ENCODE data around the gene DGUOK. TPM values are rescaled to one million over a fixed set of nuclear protein-coding genes. Genes with fewer than 3 reads are reported as not detected.

The DGUOK gene
- total RNA-seq, 1 donor: 81.2 TPM

DNA sequence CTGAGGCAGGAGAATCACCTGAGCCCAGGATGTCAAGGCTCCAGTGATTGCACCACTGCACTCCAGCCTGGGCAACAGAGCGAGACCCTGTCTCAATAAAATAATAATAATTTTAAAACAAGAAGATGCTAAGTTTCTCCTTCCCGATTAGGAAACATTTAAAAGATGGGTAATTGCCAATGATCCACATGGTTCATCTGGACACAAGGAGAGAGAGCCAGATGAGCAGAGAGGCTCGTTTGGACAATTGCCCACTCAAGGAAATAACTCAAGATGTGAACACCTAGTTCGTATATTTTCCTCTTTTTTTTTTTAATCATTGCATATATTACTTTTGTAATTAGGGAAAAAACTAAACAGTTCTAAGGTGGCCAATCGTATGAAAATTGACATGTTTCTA, 37.5 kb upstream of the DGUOK start:
- H3K4me3 ChIP-seq (ENCODE audit: low read depth, low read length): no peak overlapping the region
- TF ChIP-seq, protein P1, sequence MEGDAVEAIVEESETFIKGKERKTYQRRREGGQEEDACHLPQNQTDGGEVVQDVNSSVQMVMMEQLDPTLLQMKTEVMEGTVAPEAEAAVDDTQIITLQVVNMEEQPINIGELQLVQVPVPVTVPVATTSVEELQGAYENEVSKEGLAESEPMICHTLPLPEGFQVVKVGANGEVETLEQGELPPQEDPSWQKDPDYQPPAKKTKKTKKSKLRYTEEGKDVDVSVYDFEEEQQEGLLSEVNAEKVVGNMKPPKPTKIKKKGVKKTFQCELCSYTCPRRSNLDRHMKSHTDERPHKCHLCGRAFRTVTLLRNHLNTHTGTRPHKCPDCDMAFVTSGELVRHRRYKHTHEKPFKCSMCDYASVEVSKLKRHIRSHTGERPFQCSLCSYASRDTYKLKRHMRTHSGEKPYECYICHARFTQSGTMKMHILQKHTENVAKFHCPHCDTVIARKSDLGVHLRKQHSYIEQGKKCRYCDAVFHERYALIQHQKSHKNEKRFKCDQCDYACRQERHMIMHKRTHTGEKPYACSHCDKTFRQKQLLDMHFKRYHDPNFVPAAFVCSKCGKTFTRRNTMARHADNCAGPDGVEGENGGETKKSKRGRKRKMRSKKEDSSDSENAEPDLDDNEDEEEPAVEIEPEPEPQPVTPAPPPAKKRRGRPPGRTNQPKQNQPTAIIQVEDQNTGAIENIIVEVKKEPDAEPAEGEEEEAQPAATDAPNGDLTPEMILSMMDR (IDR thresholded peaks at IDR 0.05; ENCODE audit: insufficient read depth, low read depth, low read length): no peak
- no peak for DNase-seq (ENCODE audit: low read depth)

DNA sequence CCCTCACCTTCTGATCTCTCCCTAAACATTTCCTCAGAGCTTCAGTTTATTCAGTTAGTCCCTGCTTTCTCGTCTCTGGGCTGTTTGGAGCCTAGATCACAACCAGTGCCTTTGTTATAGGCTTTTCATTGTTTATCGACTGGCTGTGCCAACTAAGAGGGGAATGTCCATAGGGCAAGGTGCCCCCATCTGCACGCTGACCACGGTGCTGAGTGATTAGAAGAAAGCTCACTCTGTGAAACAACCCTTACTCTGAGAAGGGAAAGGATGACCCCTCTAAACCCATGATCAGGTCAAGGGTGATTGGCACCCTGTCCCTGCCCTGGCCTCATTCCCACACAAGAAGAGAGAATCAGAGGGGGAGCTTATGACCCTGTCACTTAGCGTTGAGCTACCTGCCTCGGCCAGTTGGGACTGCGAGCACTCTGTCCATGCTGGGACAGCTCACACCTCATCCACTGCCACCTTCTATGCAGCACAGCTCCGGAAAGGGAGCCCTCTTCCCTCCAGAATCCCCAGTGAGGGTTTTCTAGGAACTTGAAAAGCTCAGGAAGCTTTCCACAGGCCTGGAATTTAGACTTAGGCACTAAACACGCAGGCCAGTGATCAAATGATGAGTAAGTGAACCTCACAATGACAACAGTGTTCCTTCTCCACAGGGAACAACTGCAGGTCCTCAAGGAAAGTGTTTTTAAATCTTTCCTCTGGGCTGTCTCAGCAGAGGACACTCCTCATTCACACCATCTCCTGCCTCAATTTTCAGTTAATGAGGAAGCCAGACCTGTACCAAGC, 36.2 kb upstream of the DGUOK start:
- DNase-seq (ENCODE audit: low read depth): no peak
- TF ChIP-seq, protein P1 (IDR thresholded peaks at IDR 0.05; ENCODE audit: insufficient read depth, low read depth, low read length): no peak
- no peak overlapping the region for H3K4me3 ChIP-seq (ENCODE audit: low read depth, low read length)

DNA sequence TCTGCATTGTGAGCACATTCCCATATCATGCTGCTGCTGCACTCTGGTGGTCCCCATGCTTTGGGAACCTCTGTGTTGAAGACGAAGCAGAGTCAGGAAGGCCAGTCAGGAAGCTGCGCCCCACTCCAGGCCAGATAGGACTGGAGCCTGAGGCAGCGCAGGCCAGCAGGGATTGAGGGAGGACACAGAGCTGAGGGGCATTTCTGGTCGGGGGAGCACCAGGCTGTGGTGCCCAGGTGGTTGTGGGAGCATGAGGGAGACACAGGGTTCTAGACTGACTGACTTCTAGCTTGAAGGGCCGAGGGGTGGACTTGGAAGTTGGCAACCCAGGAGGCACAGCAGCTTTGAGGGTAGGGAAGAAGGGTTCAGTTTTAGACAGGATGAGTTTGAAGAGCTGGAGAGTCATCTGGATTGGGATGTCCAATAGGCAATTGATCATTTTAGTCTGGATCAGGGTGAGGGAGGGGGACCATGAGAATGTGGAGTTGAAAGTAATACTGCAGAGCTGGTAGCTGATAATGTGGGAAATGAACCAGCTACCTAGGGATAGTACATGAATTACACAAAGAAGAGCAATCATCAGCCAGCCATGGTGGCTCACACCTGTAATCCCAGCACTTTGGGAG, 35.3 kb upstream of the DGUOK start:
- TF ChIP-seq, protein P1 (IDR thresholded peaks at IDR 0.05; ENCODE audit: insufficient read depth, low read depth, low read length): no peak

DNA sequence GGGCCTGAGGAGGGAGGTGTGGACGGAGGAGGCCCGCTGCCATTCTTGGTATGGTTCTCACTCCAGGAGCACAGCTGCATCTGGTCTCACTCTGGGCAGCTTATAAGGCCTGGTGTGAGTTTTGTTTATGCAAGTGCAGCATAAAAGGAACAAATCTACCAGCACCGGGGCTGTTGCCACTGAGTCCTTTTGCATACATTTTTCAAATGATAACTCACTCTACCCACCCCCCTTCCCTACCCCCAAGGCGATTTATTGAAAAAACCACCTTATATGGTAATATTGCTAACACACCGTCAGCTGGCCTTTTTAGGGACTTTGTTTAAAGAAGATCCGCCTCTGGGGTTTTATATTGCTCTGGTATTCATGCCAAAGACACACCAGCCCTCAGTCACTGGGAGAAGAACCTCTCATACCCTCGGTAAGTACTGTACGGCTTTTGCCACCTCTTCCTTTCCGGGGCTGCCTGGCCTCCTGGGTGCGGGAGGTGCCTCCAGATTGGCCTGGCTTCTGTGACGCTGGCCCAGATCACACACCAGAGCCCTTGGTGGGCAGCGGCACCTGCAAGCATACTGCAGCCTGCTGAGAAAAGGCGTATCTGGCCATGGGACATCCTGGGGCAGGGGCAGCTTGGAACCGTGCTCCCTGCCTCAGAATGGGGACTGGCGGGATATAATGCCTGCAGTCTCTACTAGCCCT, 33.9 kb upstream of the DGUOK start, which contains the start of gene ACTG2:
Gene ACTG2, plus strand, starts transcription at position 378 of the 699 bp plus-strand sequence. CDS start 8,304 bp downstream, outside the sequence.
- peak; percentile 75 for DNase-seq (ENCODE audit: low read depth)
- H3K4me3 ChIP-seq (ENCODE audit: low read depth, low read length): peak within 1 kb of the TSS; percentile 45

More for the DNA sequence above, 35.3 kb upstream of the DGUOK start:
- H3K4me3 ChIP-seq (ENCODE audit: low read depth, low read length): no peak overlapping the region
- DNase-seq (ENCODE audit: low read depth): no peak

DNA sequence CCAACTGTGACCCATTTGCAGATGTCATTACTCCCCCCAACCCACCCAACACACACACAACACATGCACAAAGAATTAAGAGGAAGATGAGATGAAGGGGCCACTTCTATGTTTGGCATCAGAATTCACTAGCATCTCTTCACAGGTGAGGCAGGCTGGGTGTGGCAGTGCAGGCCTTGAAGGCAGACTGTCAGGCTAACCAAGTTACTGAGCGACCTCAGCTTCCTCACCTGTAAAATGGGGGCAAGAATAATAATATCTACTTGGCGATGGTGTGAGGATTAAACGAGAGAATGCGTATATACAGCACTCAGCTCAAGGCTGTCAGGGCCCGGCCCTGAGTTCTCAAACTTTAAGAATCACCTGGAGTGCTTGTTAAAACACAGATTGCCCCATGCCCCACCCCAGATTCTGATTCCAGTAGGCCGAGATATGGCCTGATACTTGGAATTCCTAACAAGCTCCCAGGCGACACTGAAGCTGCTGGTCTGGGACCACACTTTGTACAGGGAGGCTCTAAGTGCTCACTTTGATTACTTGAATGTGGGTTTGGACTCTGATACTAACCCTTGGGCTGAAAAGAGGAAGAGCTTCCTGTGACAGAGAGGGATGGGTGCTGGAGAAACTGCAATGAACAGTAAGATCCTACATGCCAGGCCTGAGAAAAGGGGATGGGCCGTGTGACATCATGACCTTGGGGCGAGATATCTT, 32.8 kb upstream of the DGUOK start:
- peak overlapping the region; percentile 45 for H3K4me3 ChIP-seq (ENCODE audit: low read depth, low read length)
- no peak for DNase-seq (ENCODE audit: low read depth)
- TF ChIP-seq, protein P1 (IDR thresholded peaks at IDR 0.05; ENCODE audit: insufficient read depth, low read depth, low read length): no peak

More for the DNA sequence above, 33.9 kb upstream of the DGUOK start, which contains the start of gene ACTG2:
- TF ChIP-seq, protein P1 (IDR thresholded peaks at IDR 0.05; ENCODE audit: insufficient read depth, low read depth, low read length): no peak

DNA sequence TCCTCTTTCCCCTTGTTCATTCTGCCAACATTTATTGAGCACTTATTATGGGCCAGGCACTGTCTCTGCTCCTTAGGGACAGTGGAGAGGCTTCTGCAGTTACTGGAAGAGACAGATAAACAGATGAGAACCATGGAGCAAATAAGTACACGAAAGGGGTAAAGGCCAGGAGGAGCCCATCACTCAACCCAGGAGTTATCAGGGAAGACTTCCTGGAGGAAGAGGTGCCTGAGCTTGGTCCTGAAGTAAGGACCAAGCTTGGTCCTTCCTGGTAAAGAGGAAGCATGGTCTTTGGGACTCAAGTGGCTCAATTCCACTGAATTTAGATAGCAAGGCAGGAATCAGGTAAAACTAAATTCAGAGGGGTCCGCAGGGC, 32.2 kb upstream of the DGUOK start:
- no peak for DNase-seq (ENCODE audit: low read depth)
- TF ChIP-seq, protein P1 (IDR thresholded peaks at IDR 0.05; ENCODE audit: insufficient read depth, low read depth, low read length): no peak
- H3K4me3 ChIP-seq (ENCODE audit: low read depth, low read length): no peak overlapping the region

Data from fibroblast of villous mesenchyme (primary cell).